ENCODE measurements around the gene JAKMIP1.
"Not testable (repeated sequence)": the region's sequence is repeated elsewhere in the genome, so short reads cannot be mapped to it uniquely, and the experiment has no call there.

Gene JAKMIP1

GRCh38 chr4:6028168-6028567, 172.2 kb downstream of the JAKMIP1 start:
- no peak for DNase-seq

- no peak for DNase-seq
Observed at GRCh38 chr4:6027392-6027791, 173.0 kb downstream of the JAKMIP1 start.

GRCh38 chr4:6024313-6024960, 175.9 kb downstream of the JAKMIP1 start:
- DNase-seq = no peak

- no peak for DNase-seq
Observed at GRCh38 chr4:6023731-6024130, 176.6 kb downstream of the JAKMIP1 start.

- no peak for DNase-seq
Observed at GRCh38 chr4:6022607-6023288, 177.6 kb downstream of the JAKMIP1 start.

GRCh38 chr4:6021831-6022606, 178.3 kb downstream of the JAKMIP1 start:
- DNase-seq = no peak

GRCh38 chr4:6020613-6021012, 179.7 kb downstream of the JAKMIP1 start:
- DNase-seq = no peak

GRCh38 chr4:6019316-6020263, 180.8 kb downstream of the JAKMIP1 start:
- no peak for DNase-seq

GRCh38 chr4:6018331-6018730, 182.0 kb downstream of the JAKMIP1 start, which contains the start of gene C4orf50:
TSS of gene C4orf50 (minus strand) at chr4:6018431.
- DNase-seq = no peak

GRCh38 chr4:6017800-6018199, 182.5 kb downstream of the JAKMIP1 start:
- no peak for DNase-seq

GRCh38 chr4:6017030-6017429, 183.3 kb downstream of the JAKMIP1 start:
- no peak for DNase-seq

GRCh38 chr4:6013564-6013963, 186.8 kb downstream of the JAKMIP1 start:
- DNase-seq = no peak

GRCh38 chr4:6012200-6012599, 188.1 kb downstream of the JAKMIP1 start:
- no peak for DNase-seq

GRCh38 chr4:6011686-6012085, 188.7 kb downstream of the JAKMIP1 start:
- DNase-seq = no peak

- DNase-seq = no peak
Observed at GRCh38 chr4:6011271-6011671, 189.1 kb downstream of the JAKMIP1 start.

GRCh38 chr4:6010789-6011188, 189.6 kb downstream of the JAKMIP1 start:
- DNase-seq = no peak

- DNase-seq = no peak
Observed at GRCh38 chr4:6009452-6009851, 190.9 kb downstream of the JAKMIP1 start.

- no peak for DNase-seq
Observed at GRCh38 chr4:6008766-6009385, 191.5 kb downstream of the JAKMIP1 start.

GRCh38 chr4:6008092-6008551, 192.2 kb downstream of the JAKMIP1 start:
- no peak for DNase-seq

- no peak for DNase-seq
Observed at GRCh38 chr4:6005175-6005574, 195.2 kb downstream of the JAKMIP1 start.

- DNase-seq = not testable (repeated sequence)
Observed at GRCh38 chr4:6003485-6003884, 196.9 kb downstream of the JAKMIP1 start.

- no peak for DNase-seq
Observed at GRCh38 chr4:6002926-6003325, 197.4 kb downstream of the JAKMIP1 start.

Data from NCI-H2081 treated with DMSO at 0.1 percent for 48 hours (cell line).